Suprapubic skin (tissue), 4 donors: ENCODE results near the gene IFRD2. TPM values are rescaled to one million over a fixed set of nuclear protein-coding genes. Genes with fewer than 3 reads are reported as not detected.
"Not testable (repeated sequence)": the region's sequence is repeated elsewhere in the genome, so short reads cannot be mapped to it uniquely, and the experiment has no call there.

ENCODE experiments used
- DNase-seq, 2 donors: peaks; one replicate each; pipeline ENCODE4 v3.0.0-alpha.2; 2019; ENCODE audit warnings: low spot score in 2 of 2
- H3K27ac ChIP-seq: fragments of 200-600 bp; sonication (generic); one replicate; pipeline ENCODE4 v1.5.1; 2019
- H3K27me3 ChIP-seq: fragments of 200-600 bp; sonication (generic); one replicate; pipeline ENCODE4 v1.5.1; 2019
- H3K36me3 ChIP-seq: fragments of 200-600 bp; sonication (generic); one replicate; pipeline ENCODE4 v1.5.1; 2019
- H3K4me1 ChIP-seq: fragments of 200-600 bp; sonication (generic); one replicate; pipeline ENCODE4 v1.5.1; 2019
- H3K4me3 ChIP-seq: fragments of 200-600 bp; sonication (generic); one replicate; pipeline ENCODE4 v1.5.1; 2019; ENCODE audit warnings: mild to moderate bottlenecking
- H3K9me3 ChIP-seq: fragments of 200-600 bp; sonication (generic); one replicate; pipeline ENCODE4 v1.5.1; 2019
- EP300 ChIP-seq: sonication (generic); formaldehyde crosslinking; IDR thresholded peaks from one replicate; pipeline ENCODE4 v1.6.1; 2017; ENCODE audit warnings: antibody characterized with exemption
- POLR2A ChIP-seq, 2 donors: fragments of 450-650 bp; IDR thresholded peaks; one replicate each; pipeline ENCODE4 v1.6.1; 2017; ENCODE audit warnings: antibody characterized with exemption in 2 of 2, mild to moderate bottlenecking in 2 of 2, moderate library complexity in 2 of 2
- POLR2AphosphoS5 ChIP-seq, 3 donors: sonication (generic); formaldehyde crosslinking; IDR thresholded peaks; one replicate each; pipeline ENCODE4 v1.6.1; 2017; ENCODE audit warnings: antibody characterized with exemption in 3 of 3
- WGBS: methylation state at CpG from one replicate; pipeline ENCODE4 v1.1.5; 2018; 5-methylcytosine and 5-hydroxymethylcytosine counted together
- total RNA-seq, 4 donors: library from RNA; depleted of rRNA; stranded (reverse); fragments of >200 nt; gene quantifications; one replicate each; pipeline ENCODE4 v1.1.0, GENCODE V29; 2016
- TF ChIP-seq, protein P1 (sequence below), 2 donors: fragments of 200-600 bp in 1 of 2; fragments of 450-650 bp in 1 of 2; sonication (generic) in 1 of 2; IDR thresholded peaks; one replicate each; pipeline ENCODE4 v1.5.1; 2016 to 2019; ENCODE audit warnings: antibody characterized with exemption in 2 of 2, mild to moderate bottlenecking in 1 of 2, moderate library complexity in 1 of 2

IFRD2 gene
- total RNA-seq, 4 donors from 2014 or later, result 56.3 to 84.9 (median 75.2) TPM

DNA sequence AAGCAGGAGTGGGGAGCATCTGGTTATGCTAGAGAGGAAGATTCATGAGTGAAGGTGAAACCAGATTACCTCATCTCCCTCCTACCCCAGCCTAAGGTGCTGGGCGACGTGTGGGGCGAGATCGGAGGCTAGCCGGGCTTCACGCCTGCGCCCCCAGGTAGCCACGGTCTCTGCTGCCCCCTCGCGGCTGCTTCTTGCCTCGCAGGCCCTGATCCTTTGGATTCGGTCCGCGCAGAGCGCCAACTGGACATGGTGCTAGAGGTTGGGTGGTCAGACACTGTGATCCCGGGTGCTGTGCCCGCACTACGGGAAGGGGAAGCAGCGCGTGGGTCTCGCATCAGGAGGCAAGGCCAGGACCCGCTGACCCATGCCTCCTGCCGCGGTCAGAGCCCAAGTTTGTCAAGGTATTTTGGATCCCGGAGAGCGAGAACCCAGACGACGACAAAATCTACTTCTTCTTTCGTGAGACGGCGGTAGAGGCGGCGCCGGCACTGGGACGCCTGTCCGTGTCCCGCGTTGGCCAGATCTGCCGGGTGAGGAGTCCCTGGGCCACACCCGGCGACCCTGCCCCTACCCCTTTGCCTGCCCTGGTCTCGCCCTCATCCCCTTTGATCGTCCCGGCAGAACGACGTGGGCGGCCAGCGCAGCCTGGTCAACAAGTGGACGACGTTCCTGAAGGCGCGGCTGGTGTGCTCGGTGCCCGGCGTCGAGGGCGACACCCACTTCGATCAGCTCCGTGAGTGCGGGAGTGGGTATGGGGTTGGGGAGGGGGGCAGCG, 19.1 kb downstream of the IFRD2 start:
- TF ChIP-seq POLR2AphosphoS5 (IDR thresholded peaks at IDR 0.05) (peak in 2 of 3 donors; percentile 62 to 66), EP300 (no peak), POLR2A (IDR thresholded peaks at IDR 0.05) (no peak)
- TF ChIP-seq, protein P1, sequence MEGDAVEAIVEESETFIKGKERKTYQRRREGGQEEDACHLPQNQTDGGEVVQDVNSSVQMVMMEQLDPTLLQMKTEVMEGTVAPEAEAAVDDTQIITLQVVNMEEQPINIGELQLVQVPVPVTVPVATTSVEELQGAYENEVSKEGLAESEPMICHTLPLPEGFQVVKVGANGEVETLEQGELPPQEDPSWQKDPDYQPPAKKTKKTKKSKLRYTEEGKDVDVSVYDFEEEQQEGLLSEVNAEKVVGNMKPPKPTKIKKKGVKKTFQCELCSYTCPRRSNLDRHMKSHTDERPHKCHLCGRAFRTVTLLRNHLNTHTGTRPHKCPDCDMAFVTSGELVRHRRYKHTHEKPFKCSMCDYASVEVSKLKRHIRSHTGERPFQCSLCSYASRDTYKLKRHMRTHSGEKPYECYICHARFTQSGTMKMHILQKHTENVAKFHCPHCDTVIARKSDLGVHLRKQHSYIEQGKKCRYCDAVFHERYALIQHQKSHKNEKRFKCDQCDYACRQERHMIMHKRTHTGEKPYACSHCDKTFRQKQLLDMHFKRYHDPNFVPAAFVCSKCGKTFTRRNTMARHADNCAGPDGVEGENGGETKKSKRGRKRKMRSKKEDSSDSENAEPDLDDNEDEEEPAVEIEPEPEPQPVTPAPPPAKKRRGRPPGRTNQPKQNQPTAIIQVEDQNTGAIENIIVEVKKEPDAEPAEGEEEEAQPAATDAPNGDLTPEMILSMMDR (IDR thresholded peaks at IDR 0.05), result peak; percentile 97 to 99
- 4% methylated on average over 9 of the region's 61 CpGs for WGBS
- DNase-seq, result peak; percentile 91 to 94

DNA sequence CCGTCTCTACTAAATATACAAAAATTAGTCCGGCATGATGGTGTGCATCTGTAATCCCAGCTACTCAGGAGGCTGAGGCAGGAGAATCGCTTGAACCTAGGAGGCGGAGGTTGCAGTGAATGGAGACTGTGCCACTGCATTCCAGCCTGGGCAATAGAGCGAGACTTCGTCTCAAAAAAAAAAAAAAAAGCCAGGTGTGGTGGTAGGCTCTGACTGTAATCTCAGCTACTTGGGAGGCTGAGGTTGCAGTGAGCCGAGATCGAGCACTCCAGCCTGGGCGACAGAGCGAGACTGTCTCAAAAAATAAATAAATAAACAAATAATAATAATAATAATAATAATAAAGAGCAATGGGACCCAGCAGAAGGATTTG, 19.7 kb downstream of the IFRD2 start:
- 60% methylated on average over 10 of the region's 10 CpGs for WGBS
- DNase-seq, H3K9me3 ChIP-seq, H3K4me3 ChIP-seq, H3K27ac ChIP-seq, H3K36me3 ChIP-seq: not testable (repeated sequence)
- peaks cover 71% of the 10 kb centered on the region for H3K4me1 ChIP-seq
- H3K27me3 ChIP-seq, result peaks cover 23% of the 10 kb centered on the region

More for the DNA sequence above, 19.1 kb downstream of the IFRD2 start:
- Histone ChIP-seq H3K27ac (no peak overlapping the region), H3K27me3 (peaks cover 23% of the 10 kb centered on the region), H3K4me3 (peak overlapping the region; percentile 32), H3K4me1 (peaks cover 65% of the 10 kb centered on the region), H3K36me3 (no peaks in the 10 kb centered on the region), H3K9me3 (no peaks in the 10 kb centered on the region)

DNA sequence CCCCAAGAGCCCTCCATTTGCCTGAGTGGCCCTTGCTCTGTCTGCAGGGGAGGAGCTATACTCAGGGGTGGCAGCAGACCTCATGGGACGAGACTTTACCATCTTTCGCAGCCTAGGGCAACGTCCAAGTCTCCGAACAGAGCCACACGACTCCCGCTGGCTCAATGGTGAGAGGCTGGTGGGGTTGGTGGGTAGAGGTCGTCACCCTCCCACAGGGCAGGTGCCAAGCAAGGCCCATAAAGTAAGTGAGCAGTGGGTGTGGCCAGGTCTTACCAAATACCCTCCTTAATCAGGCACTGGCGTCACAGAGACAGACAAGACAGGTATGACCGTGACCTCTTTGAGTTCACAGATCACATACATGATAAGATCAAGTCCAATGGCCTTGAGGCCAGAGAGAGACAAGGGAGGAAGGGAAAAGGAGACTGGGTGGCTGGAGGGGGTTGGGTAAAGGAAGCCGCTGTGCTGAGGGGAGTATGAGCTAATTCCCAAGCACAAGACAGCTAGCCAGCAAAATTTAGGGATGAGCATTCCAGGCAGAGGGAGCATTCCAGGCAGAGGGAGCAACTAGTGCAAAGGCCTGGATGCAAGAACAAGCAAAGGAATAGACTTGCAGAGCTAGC, 20.8 kb downstream of the IFRD2 start:
- Histone ChIP-seq H3K27ac (no peak overlapping the region), H3K27me3 (peaks cover 23% of the 10 kb centered on the region), H3K4me3 (no peak overlapping the region), H3K36me3 (no peaks in the 10 kb centered on the region), H3K9me3 (no peaks in the 10 kb centered on the region), H3K4me1 (peaks cover 82% of the 10 kb centered on the region)
- DNase-seq, result no peak
- TF ChIP-seq POLR2AphosphoS5 (IDR thresholded peaks at IDR 0.05) (no peak), EP300 (no peak), POLR2A (IDR thresholded peaks at IDR 0.05) (no peak)
- TF ChIP-seq, protein P1 (IDR thresholded peaks at IDR 0.05), result no peak
- 77% methylated on average over 9 of the region's 10 CpGs for whole genome bisulfite sequencing

GRCh38 chr3:50270422-50271224, 21.6 kb downstream of the IFRD2 start:
- DNase-seq, result peak in 1 of 2 donors; percentile 76
- no peak for TF ChIP-seq POLR2AphosphoS5 (IDR thresholded peaks at IDR 0.05)
- TF ChIP-seq POLR2A (IDR thresholded peaks at IDR 0.05), result no peak
- TF ChIP-seq EP300, result no peak
- TF ChIP-seq, protein P1 (IDR thresholded peaks at IDR 0.05), result no peak
- Histone ChIP-seq H3K4me1 (peaks cover 84% of the 10 kb centered on the region), H3K36me3 (no peaks in the 10 kb centered on the region), H3K27ac (no peak overlapping the region), H3K4me3 (no peak overlapping the region), H3K9me3 (no peaks in the 10 kb centered on the region), H3K27me3 (peaks cover 17% of the 10 kb centered on the region)
- 78% methylated on average over 18 of the region's 19 CpGs for WGBS

DNA sequence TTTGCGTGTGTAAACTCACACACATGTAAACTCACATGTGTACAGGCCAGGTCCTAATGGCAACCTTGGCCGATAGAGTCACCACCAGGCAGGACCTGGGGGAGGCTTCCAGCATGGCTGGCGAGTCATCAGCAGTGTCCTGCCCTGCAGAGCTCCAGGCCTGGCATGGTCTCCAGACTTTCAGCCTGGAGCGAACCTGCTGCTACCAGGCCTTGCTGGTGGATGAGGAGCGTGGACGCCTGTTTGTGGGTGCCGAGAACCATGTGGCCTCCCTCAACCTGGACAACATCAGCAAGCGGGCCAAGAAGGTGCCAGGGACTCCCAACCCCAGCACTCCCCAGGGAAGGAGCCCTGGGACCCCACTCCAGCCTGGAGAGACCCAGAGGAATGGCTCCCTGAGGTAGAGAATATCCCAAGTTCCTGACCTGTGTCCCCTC, 22.2 kb downstream of the IFRD2 start:
- no peak for TF ChIP-seq EP300
- TF ChIP-seq POLR2A (IDR thresholded peaks at IDR 0.05), result no peak
- no peak for TF ChIP-seq POLR2AphosphoS5 (IDR thresholded peaks at IDR 0.05)
- TF ChIP-seq, protein P1 (IDR thresholded peaks at IDR 0.05), result no peak
- no peaks in the 10 kb centered on the region for H3K9me3 ChIP-seq
- no peaks in the 10 kb centered on the region for H3K36me3 ChIP-seq
- H3K27ac ChIP-seq, result no peak overlapping the region
- no peak overlapping the region for H3K4me3 ChIP-seq
- H3K27me3 ChIP-seq, result peaks cover 11% of the 10 kb centered on the region
- 100% methylated on average over 1 of the region's 8 CpGs for WGBS
- DNase-seq, result no peak
- peaks cover 84% of the 10 kb centered on the region for H3K4me1 ChIP-seq
